ENCODE measurements around the gene PAQR8. TPM values are rescaled to one million over a fixed set of nuclear protein-coding genes. Genes with fewer than 3 reads are reported as not detected.

PAQR8 gene
- total RNA-seq, 6 experiments from 2014 or later: 2.8 to 3.8 (median 3.1) TPM

- Mint-ChIP-seq H3K36me3 (ENCODE audit: low read depth) (peaks cover 18% of the 10 kb centered on the region), H3K4me3 (no peak overlapping the region), H3K27ac (no peak overlapping the region), H3K4me1 (ENCODE audit: low read depth) (peaks cover 14% of the 10 kb centered on the region), H3K27me3 (ENCODE audit: insufficient read depth) (no peaks in the 10 kb centered on the region), H3K9me3 (peaks cover 17% of the 10 kb centered on the region)
- TF ChIP-seq CTCF (IDR thresholded peaks at IDR 0.05): no peak
- no peak for DNase-seq
These were observed 92.6 kb downstream of the PAQR8 start for GRCh38 chr6:52454556-52454955.

- DNase-seq: no peak
- peaks cover 10% of the 10 kb centered on the region for H3K36me3 Mint-ChIP-seq (ENCODE audit: low read depth)
- peaks cover 16% of the 10 kb centered on the region for H3K4me1 Mint-ChIP-seq (ENCODE audit: low read depth)
- H3K4me3 Mint-ChIP-seq: no peak overlapping the region
- no peaks in the 10 kb centered on the region for H3K9me3 Mint-ChIP-seq
- H3K27me3 Mint-ChIP-seq (ENCODE audit: insufficient read depth): no peaks in the 10 kb centered on the region
- H3K27ac Mint-ChIP-seq: no peak overlapping the region
- TF ChIP-seq CTCF (IDR thresholded peaks at IDR 0.05): no peak
These were observed 95.1 kb downstream of the PAQR8 start for GRCh38 chr6:52457096-52457495.

Other genes with a start within 250 kb of the PAQR8 start
- not detected for gene IL17A, start 175.8 kb upstream of the PAQR8 start, total RNA-seq (2021; fragmentation: NEBNext Ultra II Directional; extraction: Animal tissue kit (Norgen Biotek cat#: 25700))
- gene IL17F, start 117.7 kb upstream of the PAQR8 start, total RNA-seq (2021; fragmentation: NEBNext Ultra II Directional; extraction: Animal tissue kit (Norgen Biotek cat#: 25700)): not detected
- 10 to 100 TPM; 32.5 to 57.6 (median 54.5) TPM for gene MCM3, start 77.4 kb upstream of the PAQR8 start, total RNA-seq (2021; fragmentation: NEBNext Ultra II Directional; extraction: Animal tissue kit (Norgen Biotek cat#: 25700))
- gene EFHC1, start 58.2 kb downstream of the PAQR8 start, total RNA-seq (2021; fragmentation: NEBNext Ultra II Directional; extraction: Animal tissue kit (Norgen Biotek cat#: 25700)): 10 to 100 TPM in 5 of 6 experiments, 1 to 10 TPM in 1; 10.0 to 17.3 (median 13.8) TPM
- gene TRAM2, start 214.9 kb downstream of the PAQR8 start, total RNA-seq (2021; fragmentation: NEBNext Ultra II Directional; extraction: Animal tissue kit (Norgen Biotek cat#: 25700)): 100 to 1,000 TPM; 191 to 235 (median 215) TPM

Measured in HFFc6 (cell line).